Astrocyte of the cerebellum (primary cell): ENCODE data around the gene SPG7.

Experiments used
- DNase-seq: peaks from one replicate; pipeline ENCODE4 v3.0.0-alpha.2; 2011; ENCODE audit warnings: low read depth
- H3K4me3 ChIP-seq: 2 replicates; pipeline ENCODE4 v1.5.1; 2011; ENCODE audit warnings: mild to moderate bottlenecking, low read depth, low read length, moderate library complexity
- CTCF ChIP-seq: IDR thresholded peaks from 2 replicates; pipeline ENCODE4 v1.5.1; 2012; ENCODE audit warnings: low read length, low read depth, moderate library complexity, mild to moderate bottlenecking; ENCODE audit errors: missing control alignments
- in situ Hi-C: cut with HindIII; loops from 2 replicates; pipeline ENCODE4 v1.10.0; 2017; ENCODE audit warnings: low sequenced_read_pairs

The SPG7 gene

GRCh38 chr16:89599902-89600301, 91.7 kb downstream of the SPG7 start:
- in situ Hi-C loops = no loop called here
- no peak for TF ChIP-seq CTCF
- H3K4me3 ChIP-seq = no peak overlapping the region
- no peak for DNase-seq

DNA sequence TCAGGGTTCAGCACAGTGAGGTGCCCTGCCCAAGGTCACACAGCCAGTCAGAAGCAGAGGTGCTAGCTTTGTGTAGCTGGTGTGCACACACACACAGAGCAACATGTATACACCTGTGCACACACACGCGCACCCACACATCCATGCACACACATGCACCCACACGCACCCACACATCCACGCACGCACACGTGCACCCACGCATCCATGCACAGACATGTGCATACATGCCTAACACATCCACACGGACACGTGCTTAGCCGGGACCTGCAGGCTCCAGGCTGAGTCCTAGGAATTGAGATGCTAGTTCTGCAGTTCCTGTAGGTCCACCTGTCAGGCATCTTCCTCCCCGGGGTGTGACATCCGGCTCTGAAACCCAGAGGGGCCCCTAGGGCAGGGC, 92.2 kb downstream of the SPG7 start:
- no peak for DNase-seq
- no peak overlapping the region for H3K4me3 ChIP-seq
- TF ChIP-seq CTCF = no peak
- in situ Hi-C loops = no loop called here

DNA sequence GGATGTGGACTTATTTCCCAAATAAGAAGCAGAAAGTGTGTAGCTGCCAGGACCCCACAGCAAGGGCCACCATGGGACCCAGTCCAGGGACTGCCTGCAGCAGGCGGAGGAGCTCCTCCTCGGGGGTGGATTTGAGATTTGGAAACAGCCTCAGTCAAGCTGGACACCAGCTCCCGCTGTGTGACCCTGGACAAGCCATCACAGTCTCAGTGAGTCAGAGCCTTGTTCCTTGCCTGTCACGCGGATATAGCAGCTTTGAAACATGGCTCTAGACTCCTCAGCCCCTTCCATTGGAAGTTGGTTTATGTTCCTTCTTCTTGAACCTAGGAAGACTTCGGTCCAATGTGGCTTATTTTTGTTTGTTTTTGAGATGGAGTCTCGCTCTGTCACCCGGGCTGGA, 92.8 kb downstream of the SPG7 start:
- in situ Hi-C loops = no loop called here
- DNase-seq = no peak
- TF ChIP-seq CTCF = no peak
- no peak overlapping the region for H3K4me3 ChIP-seq

DNA sequence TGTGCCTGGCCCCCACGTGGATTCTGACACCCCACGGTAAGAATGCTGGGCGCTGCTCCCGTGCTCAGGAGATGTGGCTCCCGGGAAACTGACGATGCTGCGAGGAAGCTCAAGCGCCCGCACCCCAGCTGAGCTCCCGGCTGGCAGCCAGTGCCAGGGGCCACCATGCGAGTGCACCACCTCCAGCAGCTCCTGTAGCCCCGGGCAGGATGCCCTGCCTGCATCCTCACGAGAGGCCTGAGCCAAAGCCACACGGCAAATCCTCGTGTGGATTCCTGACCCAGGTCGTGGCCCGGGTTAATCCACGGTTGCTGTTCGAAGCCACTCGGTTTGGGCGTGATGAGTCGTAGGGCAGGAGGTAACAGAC, 93.7 kb downstream of the SPG7 start:
- H3K4me3 ChIP-seq = no peak overlapping the region
- no peak for TF ChIP-seq CTCF
- DNase-seq = no peak
- in situ Hi-C loops = no loop called here

DNA sequence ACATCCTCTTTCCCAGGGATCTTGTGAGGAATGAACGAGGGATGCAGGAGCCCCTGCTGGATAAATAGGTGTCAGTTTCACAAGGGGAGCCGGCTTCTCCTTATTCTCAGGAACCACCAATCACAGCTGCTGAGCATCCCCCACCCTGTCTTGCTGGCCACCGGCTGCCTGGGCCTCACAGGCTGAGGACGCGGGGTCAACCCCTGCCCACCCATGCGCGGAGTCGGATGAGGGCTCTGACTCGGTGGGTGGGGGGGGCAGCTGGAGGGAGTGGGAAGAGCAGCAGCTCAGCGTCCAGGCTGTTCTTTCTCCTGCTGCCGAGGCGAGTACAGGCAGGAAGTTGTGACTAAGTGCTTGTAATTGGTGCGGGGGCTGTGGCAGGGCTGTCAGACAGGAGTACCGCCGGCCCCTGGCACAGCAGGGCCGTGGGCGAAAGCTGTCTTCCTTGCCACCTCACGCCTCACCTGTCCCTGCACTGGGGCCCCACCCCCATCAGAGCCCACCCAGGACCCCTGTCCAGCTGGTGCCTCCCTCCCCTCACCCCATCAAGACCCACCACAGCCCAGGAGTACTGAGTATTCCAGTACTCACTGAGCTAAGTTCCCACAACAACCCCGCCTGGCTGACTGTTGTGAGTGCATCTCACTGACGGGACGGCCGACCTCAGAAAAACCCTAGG, 94.2 kb downstream of the SPG7 start:
- in situ Hi-C loops = no loop called here
- DNase-seq = no peak
- no peak overlapping the region for H3K4me3 ChIP-seq
- no peak for TF ChIP-seq CTCF

GRCh38 chr16:89602952-89603590, 94.9 kb downstream of the SPG7 start:
- no peak for TF ChIP-seq CTCF
- in situ Hi-C loops = no loop called here
- no peak for DNase-seq
- H3K4me3 ChIP-seq = no peak overlapping the region
